ENCODE data around the gene PRKD1. TPM values are rescaled to one million over a fixed set of nuclear protein-coding genes. Genes with fewer than 3 reads are reported as not detected.
"Not testable (repeated sequence)": the region's sequence is repeated elsewhere in the genome, so short reads cannot be mapped to it uniquely, and the experiment has no call there.

Gene PRKD1
- total RNA-seq, 1 donor from 2014 or later = 0.53 TPM

DNA sequence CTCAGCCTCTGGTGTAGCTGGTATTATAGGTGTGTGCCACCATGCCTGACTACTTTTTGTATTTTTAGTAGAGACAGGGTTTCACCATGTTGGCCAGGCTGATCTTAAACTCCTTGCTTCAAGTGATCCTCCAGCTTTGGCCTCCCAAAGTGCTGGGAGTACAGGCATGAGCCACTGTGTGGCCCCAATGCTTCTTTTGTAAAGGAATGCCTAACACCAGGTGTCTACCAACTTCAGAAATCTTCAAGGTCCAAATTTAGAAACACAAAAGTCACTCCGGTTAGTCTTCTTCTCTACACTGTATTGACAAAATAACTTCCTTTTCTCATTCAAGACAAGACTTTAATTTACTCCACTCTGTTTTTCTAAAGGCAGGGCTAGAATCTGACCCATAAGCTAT is 188.7 kb downstream of the PRKD1 start:
- no peaks in the 10 kb centered on the region for H3K27me3 ChIP-seq (ENCODE audit: control insufficient read depth, insufficient read depth, low read length)
- TF ChIP-seq, protein P1, sequence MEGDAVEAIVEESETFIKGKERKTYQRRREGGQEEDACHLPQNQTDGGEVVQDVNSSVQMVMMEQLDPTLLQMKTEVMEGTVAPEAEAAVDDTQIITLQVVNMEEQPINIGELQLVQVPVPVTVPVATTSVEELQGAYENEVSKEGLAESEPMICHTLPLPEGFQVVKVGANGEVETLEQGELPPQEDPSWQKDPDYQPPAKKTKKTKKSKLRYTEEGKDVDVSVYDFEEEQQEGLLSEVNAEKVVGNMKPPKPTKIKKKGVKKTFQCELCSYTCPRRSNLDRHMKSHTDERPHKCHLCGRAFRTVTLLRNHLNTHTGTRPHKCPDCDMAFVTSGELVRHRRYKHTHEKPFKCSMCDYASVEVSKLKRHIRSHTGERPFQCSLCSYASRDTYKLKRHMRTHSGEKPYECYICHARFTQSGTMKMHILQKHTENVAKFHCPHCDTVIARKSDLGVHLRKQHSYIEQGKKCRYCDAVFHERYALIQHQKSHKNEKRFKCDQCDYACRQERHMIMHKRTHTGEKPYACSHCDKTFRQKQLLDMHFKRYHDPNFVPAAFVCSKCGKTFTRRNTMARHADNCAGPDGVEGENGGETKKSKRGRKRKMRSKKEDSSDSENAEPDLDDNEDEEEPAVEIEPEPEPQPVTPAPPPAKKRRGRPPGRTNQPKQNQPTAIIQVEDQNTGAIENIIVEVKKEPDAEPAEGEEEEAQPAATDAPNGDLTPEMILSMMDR (IDR thresholded peaks at IDR 0.05; ENCODE audit: insufficient read depth, low read length, severe bottlenecking) = no peak
- DNase-seq (ENCODE audit: low read depth) = no peak

DNA sequence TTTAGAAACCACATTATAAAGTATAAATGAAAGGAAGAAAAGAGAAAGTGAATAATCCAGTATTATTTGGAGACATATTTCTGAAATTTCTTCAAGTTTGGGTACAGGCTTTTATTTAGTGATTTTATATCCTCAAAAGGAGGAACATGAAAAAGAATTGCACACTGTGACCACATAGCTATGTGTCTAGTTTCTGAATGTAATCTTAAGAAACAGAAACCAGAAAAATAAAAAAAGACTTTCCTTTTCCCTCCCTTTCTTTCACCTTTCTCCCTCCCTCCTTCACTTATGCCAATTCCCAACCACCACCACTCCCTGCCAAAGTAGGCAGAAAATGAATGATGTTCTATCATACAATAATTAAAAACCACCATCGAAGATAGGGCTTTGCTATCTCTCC is 189.6 kb downstream of the PRKD1 start:
- no peak for FAIRE-seq
- Histone ChIP-seq H3K36me3 (ENCODE audit: control insufficient read depth, insufficient read depth, low read length) (no peaks in the 10 kb centered on the region), H3K27me3 (ENCODE audit: control insufficient read depth, insufficient read depth, low read length) (no peaks in the 10 kb centered on the region), H3K4me3 (ENCODE audit: low read depth, low read length) (no peak overlapping the region)
- TF ChIP-seq, protein P1 (IDR thresholded peaks at IDR 0.05; ENCODE audit: insufficient read depth, low read length, severe bottlenecking) = no peak
- DNase-seq (ENCODE audit: low read depth) = no peak

More for the DNA sequence above, 188.7 kb downstream of the PRKD1 start:
- no peak overlapping the region for H3K4me3 ChIP-seq (ENCODE audit: low read depth, low read length)
- no peak for FAIRE-seq
- H3K36me3 ChIP-seq (ENCODE audit: control insufficient read depth, insufficient read depth, low read length) = no peaks in the 10 kb centered on the region

DNA sequence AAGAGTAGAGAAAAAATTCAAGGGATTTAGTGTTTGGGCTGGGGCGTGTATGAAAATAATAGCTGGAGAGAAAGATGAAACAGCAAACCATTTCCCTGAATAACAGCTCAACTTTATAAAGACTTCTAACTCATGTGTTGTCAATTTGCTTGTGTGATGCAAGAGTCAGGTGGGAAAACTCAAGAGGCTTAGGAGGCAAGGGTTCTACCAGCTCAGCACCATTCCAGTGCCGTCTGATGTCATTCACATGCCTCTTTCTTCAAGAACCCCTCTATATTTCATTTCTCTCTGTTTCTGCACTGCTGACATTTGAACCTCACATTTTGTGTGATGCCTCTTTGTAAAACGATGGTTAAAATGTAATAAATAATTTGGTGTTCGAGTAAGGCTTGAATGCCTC is 192.2 kb downstream of the PRKD1 start:
- DNase-seq (ENCODE audit: low read depth) (no peak), FAIRE-seq (no peak)
- TF ChIP-seq, protein P1 (IDR thresholded peaks at IDR 0.05; ENCODE audit: insufficient read depth, low read length, severe bottlenecking) = no peak
- H3K36me3 ChIP-seq (ENCODE audit: control insufficient read depth, insufficient read depth, low read length) = no peaks in the 10 kb centered on the region
- H3K27me3 ChIP-seq (ENCODE audit: control insufficient read depth, insufficient read depth, low read length) = no peaks in the 10 kb centered on the region
- no peak overlapping the region for H3K4me3 ChIP-seq (ENCODE audit: low read depth, low read length)

DNA sequence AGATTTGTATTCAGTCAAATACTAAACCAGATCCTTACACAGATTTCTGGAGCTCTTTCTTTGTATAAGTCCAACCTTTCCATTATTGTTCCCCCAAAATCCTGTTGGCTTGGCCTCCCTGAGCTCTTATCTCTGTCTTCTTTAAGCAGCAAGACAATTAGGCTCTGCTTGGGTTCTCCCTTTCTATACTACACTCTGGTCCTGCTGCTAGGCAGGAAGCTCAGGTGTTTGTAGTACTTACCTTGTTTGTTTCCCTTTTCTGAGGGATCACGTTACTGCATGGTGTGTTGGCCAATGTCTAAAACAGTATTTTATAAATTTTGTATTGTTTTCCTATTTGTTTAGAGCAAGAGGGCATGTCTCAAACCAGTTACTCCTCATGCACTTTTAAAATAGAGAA is 192.9 kb downstream of the PRKD1 start:
- Histone ChIP-seq H3K36me3 (ENCODE audit: control insufficient read depth, insufficient read depth, low read length) (no peaks in the 10 kb centered on the region), H3K27me3 (ENCODE audit: control insufficient read depth, insufficient read depth, low read length) (no peaks in the 10 kb centered on the region), H3K4me3 (ENCODE audit: low read depth, low read length) (no peak overlapping the region)
- no peak for FAIRE-seq
- TF ChIP-seq, protein P1 (IDR thresholded peaks at IDR 0.05; ENCODE audit: insufficient read depth, low read length, severe bottlenecking) = no peak
- no peak for DNase-seq (ENCODE audit: low read depth)

DNA sequence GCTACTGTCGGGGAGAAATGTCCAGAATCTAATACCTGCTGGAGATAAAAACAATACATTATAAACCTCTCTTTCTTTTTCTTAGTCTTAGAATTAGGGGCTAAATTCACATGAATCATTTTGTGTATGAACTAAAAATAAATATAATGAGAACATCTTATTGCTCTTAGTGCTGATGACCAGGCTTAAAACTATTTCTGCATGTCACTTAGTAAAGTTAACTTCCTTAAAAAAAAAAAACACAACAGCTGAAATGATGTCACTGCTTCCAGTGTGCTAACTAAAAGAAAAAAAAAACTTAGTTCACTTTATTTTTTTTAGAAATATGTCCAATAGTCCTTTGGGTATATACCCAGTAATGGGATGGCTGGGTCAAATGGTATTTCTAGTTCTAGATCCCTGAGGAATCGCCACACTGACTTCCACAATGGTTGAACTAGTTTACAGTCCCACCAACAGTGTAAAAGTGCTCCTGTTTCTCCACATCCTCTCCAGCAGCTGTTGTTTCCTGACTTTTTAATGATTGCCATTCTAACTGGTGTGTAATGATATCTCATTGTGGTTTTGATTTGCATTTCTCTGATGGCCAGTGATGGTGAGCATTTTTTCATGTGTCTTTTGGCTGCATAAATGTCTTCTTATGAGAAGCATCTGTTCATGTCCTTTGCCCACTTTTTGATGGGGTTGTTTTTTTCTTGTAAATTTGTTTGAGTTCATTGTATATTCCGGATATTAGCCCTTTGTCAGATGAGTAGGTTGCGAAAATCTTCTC is 200.9 kb downstream of the PRKD1 start:
- DNase-seq (ENCODE audit: low read depth) = peak; percentile 57
- not testable (repeated sequence) for H3K4me3 ChIP-seq (ENCODE audit: low read depth, low read length); H3K36me3 ChIP-seq (ENCODE audit: control insufficient read depth, insufficient read depth, low read length); FAIRE-seq; H3K27me3 ChIP-seq (ENCODE audit: control insufficient read depth, insufficient read depth, low read length)

DNA sequence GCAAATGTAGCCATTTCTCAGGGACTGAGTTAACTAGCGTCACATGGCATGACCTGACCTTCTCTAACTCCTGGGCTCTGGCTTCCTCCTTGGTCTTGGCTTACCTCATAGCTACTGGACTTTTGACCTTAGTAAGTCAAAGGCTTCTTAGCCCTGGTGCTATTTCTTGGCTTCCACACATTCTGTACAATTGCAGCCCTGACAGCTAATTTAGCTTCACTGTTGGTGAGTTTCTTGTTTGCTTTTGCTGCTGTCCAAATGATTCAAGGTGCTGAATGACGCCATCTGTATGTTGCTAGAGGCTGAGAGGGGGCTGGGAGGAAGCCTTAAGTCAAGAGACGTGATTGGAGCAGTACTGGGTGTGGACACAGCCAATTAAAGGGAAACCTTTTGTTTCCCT is 202.7 kb downstream of the PRKD1 start:
- Histone ChIP-seq H3K27me3 (ENCODE audit: control insufficient read depth, insufficient read depth, low read length) (no peaks in the 10 kb centered on the region), H3K4me3 (ENCODE audit: low read depth, low read length) (no peak overlapping the region), H3K36me3 (ENCODE audit: control insufficient read depth, insufficient read depth, low read length) (no peaks in the 10 kb centered on the region)
- TF ChIP-seq, protein P1 (IDR thresholded peaks at IDR 0.05; ENCODE audit: insufficient read depth, low read length, severe bottlenecking) = no peak
- FAIRE-seq (no peak), DNase-seq (ENCODE audit: low read depth) (peak; percentile 43)
